Neural progenitor cell (in vitro differentiated cells): Measurements from ENCODE around the gene GAB2.

ENCODE experiments used
- EZH2 ChIP-seq: fragments of 200-600 bp; sonication (generic); IDR thresholded peaks from 2 replicates; pipeline ENCODE4 v1.6.1; 2017; ENCODE audit warnings: antibody characterized with exemption, mild to moderate bottlenecking, moderate library complexity
- TF ChIP-seq, protein P1 (sequence below): fragments of 200-600 bp; sonication (generic); IDR thresholded peaks from 2 replicates; pipeline ENCODE4 v1.5.1; 2017; ENCODE audit warnings: antibody characterized with exemption, mild to moderate bottlenecking

DNA sequence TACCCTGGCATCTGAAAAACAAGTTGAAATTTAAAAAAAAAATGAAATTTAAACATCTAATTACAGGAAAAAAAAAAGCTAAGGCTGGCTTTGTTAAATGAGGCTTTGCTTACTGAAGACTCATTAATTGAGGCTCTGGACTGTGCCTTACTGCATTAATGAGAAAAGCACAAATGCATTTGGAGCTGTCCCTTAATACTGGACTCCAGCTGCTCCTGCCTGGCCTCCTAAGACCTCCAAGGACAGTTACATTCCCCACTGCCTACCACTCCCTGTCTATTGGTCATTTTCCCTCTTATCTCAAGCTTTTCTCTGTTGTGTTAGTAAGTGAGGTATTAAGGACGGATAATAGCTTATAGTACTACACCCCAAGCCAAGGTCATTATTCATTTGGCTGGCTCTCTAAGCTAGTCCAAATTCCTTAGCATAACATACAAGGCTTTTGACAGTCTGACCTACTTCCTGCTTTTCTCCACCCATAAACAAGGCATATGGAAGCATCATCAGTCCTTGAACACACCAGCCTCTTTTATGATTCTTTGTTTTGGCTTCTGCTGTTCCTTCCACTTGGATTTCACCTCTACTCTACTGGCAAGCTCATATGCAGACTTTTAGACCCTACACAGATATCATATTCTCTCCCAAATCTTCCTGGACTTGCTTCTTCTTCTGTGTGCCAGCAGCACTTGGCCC is 166.4 kb downstream of the GAB2 start:
- TF ChIP-seq, protein P1, sequence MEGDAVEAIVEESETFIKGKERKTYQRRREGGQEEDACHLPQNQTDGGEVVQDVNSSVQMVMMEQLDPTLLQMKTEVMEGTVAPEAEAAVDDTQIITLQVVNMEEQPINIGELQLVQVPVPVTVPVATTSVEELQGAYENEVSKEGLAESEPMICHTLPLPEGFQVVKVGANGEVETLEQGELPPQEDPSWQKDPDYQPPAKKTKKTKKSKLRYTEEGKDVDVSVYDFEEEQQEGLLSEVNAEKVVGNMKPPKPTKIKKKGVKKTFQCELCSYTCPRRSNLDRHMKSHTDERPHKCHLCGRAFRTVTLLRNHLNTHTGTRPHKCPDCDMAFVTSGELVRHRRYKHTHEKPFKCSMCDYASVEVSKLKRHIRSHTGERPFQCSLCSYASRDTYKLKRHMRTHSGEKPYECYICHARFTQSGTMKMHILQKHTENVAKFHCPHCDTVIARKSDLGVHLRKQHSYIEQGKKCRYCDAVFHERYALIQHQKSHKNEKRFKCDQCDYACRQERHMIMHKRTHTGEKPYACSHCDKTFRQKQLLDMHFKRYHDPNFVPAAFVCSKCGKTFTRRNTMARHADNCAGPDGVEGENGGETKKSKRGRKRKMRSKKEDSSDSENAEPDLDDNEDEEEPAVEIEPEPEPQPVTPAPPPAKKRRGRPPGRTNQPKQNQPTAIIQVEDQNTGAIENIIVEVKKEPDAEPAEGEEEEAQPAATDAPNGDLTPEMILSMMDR: no peak
- TF ChIP-seq EZH2: no peak
